H1 (cell line): Measurements from ENCODE around the gene NHSL2. TPM values are rescaled to one million over a fixed set of nuclear protein-coding genes. Genes with fewer than 3 reads are reported as not detected.

Source experiments
- FOSL1 ChIP-seq: IDR thresholded peaks from 2 replicates; pipeline ENCODE4 v1.6.1; 2011; ENCODE audit warnings: mild to moderate bottlenecking, low read depth, low read length, moderate library complexity; ENCODE audit not compliant: insufficient read depth
- JUND ChIP-seq: IDR thresholded peaks from 2 replicates; pipeline ENCODE4 v1.6.1; 2011; ENCODE audit warnings: mild to moderate bottlenecking, improper control_type of control experiment, low read length
- YY1 ChIP-seq: IDR thresholded peaks from 2 replicates; pipeline ENCODE4 v1.6.1; 2011; ENCODE audit warnings: low read depth, mild to moderate bottlenecking, low read length
- polyA plus RNA-seq, 7 experiments: library from polyadenylated mRNA; depleted of rRNA in 3 of 7; stranded (reverse) in 5 of 7; unstranded in 2 of 7; fragments of >200 nt in 5 of 7; fragments of 200-250 nt in 2 of 7; gene quantifications; 1 replicate in 5 of 7; 2 replicates in 1 of 7; 4 replicates in 1 of 7; pipeline versions ENCODE4 v1.2.1 to v1.2.3, GENCODE V29; 2011 to 2013; ENCODE audit warnings: missing spikeins in 2 of 7, mixed read lengths in 2 of 7
- total RNA-seq: library from RNA; stranded (reverse); fragmentation: NEBNext Ultra II Directional; extraction: Animal tissue kit (Norgen Biotek cat#: 25700); gene quantifications from 2 replicates; pipeline ENCODE4 v1.2.1, GENCODE V29; 2021

NHSL2 gene
- total and polyA plus RNA-seq, 2 of the 8 experiments (the other 6 are each of a cell fraction or from before 2014, with no cell fraction given), result 3.7 to 7.2 TPM

- no peak for TF ChIP-seq YY1
- no peak for TF ChIP-seq JUND
- TF ChIP-seq FOSL1, result no peak
These were observed 104.7 kb downstream of the NHSL2 start (continued) for GRCh38 chrX:72015383-72015782.
